Nephron (organoid): Measurements from ENCODE around the gene GNAZ.
A peak's percentile ranks its signal among the peaks of the same experiment; 100 is the strongest.

Experiments used
- H3K27ac Mint-ChIP-seq, 3 experiments: 2 replicates each; pipeline ENCODE4 v1.8.0; 2020; ENCODE audit warnings: mixed read lengths in 3 of 3, mild to moderate bottlenecking in 2 of 3, moderate library complexity in 1 of 3
- H3K27me3 Mint-ChIP-seq: 2 replicates; pipeline ENCODE4 v1.8.0; 2021; ENCODE audit warnings: low read depth, mild to moderate bottlenecking, moderate library complexity, mixed read lengths
- H3K36me3 Mint-ChIP-seq: 2 replicates; pipeline ENCODE4 v1.8.0; 2020; ENCODE audit warnings: low read depth, mixed read lengths
- H3K4me1 Mint-ChIP-seq: 2 replicates; pipeline ENCODE4 v1.8.0; 2020; ENCODE audit warnings: mixed read lengths
- H3K4me3 Mint-ChIP-seq, 3 experiments: 2 replicates each; pipeline ENCODE4 v1.8.0; 2020; ENCODE audit warnings: mild to moderate bottlenecking in 3 of 3, mixed read lengths in 3 of 3, moderate library complexity in 2 of 3
- H3K9me3 Mint-ChIP-seq: 2 replicates; pipeline ENCODE4 v1.8.0; 2020; ENCODE audit warnings: mixed read lengths
- TF ChIP-seq, protein P1 (sequence below), 3 experiments: fragments of 200-600 bp; sonication (generic); IDR thresholded peaks; one replicate each; pipeline ENCODE4 v1.5.0; 2021; ENCODE audit warnings: antibody characterized with exemption in 3 of 3; ENCODE audit not compliant: unreplicated experiment in 3 of 3

The GNAZ gene

DNA sequence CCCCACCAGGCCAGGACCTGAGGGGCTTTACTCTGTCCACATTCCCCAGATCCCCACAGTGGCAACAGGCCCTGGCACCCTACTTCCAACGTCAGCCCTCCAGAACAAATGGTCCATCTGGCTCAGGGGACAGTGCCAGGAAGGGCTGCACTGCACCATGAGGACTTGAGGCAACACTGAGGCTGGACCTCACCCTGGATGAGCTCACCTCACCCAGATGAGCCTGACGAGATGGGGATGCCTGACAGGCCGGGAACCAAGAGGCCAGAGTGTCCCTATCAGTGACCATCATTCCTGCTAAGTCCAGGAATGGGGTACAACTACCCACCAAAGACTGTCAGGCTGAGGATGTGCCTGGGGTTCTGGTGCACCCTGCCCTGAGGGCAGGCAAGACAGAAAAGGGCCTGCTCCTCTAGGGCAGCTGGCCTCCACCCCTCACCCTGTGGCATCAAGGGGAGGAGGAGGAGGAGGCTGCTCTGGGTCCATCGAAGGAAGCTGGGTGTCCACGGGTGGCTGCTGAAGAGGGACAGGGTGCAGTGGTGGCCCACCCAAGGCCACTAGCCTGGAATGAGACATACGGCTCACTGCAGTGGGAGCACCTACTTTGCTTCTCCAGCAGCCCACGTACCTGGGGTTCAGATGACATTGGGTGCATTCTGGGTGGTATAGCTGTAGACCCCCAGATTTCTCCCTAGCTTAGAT, 56.9 kb downstream of the GNAZ start:
- Mint-ChIP-seq H3K4me1 (peaks cover 7% of the 10 kb centered on the region), H3K4me3 (no peak overlapping the region), H3K9me3 (no peaks in the 10 kb centered on the region), H3K27ac (no peak overlapping the region), H3K27me3 (peaks cover 10% of the 10 kb centered on the region), H3K36me3 (no peaks in the 10 kb centered on the region)
- TF ChIP-seq, protein P1, sequence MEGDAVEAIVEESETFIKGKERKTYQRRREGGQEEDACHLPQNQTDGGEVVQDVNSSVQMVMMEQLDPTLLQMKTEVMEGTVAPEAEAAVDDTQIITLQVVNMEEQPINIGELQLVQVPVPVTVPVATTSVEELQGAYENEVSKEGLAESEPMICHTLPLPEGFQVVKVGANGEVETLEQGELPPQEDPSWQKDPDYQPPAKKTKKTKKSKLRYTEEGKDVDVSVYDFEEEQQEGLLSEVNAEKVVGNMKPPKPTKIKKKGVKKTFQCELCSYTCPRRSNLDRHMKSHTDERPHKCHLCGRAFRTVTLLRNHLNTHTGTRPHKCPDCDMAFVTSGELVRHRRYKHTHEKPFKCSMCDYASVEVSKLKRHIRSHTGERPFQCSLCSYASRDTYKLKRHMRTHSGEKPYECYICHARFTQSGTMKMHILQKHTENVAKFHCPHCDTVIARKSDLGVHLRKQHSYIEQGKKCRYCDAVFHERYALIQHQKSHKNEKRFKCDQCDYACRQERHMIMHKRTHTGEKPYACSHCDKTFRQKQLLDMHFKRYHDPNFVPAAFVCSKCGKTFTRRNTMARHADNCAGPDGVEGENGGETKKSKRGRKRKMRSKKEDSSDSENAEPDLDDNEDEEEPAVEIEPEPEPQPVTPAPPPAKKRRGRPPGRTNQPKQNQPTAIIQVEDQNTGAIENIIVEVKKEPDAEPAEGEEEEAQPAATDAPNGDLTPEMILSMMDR (IDR thresholded peaks at IDR 0.05; ENCODE audit: unreplicated experiment in 3 of 3): no peak

DNA sequence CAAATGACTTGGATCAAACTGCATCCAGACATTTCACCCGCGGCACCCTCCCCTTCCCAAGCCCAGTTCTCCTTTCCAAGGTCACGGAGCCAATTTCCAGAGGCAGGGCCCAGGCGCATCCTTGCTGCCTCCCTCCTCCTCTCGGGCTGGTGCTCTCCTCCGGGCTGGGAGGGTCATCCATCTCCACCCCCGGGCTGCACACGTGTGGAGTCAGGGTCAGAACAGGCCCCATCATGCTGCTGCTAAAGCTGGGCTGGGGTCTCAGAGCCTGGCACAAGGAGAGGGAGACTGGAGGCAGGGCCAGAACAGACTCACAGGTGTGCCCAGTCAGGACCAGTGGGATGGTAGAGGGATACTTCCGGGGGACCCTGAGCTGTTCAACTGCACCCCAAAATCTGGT, 57.5 kb downstream of the GNAZ start:
- H3K27me3 Mint-ChIP-seq: peaks cover 10% of the 10 kb centered on the region
- no peak overlapping the region for H3K4me3 Mint-ChIP-seq
- TF ChIP-seq, protein P1 (IDR thresholded peaks at IDR 0.05; ENCODE audit: unreplicated experiment in 3 of 3): no peak
- H3K4me1 Mint-ChIP-seq: peaks cover 7% of the 10 kb centered on the region
- no peaks in the 10 kb centered on the region for H3K36me3 Mint-ChIP-seq
- H3K27ac Mint-ChIP-seq: no peak overlapping the region
- no peaks in the 10 kb centered on the region for H3K9me3 Mint-ChIP-seq

GRCh38 chr22:23128269-23129108, 58.2 kb downstream of the GNAZ start:
- peak overlapping the region in 2 of 3 experiments; percentile 15 to 54 for H3K27ac Mint-ChIP-seq
- peak overlapping the region in 1 of 3 experiments; percentile 11 for H3K4me3 Mint-ChIP-seq
- H3K36me3 Mint-ChIP-seq: no peaks in the 10 kb centered on the region
- H3K4me1 Mint-ChIP-seq: peaks cover 7% of the 10 kb centered on the region
- TF ChIP-seq, protein P1 (IDR thresholded peaks at IDR 0.05; ENCODE audit: unreplicated experiment in 3 of 3): peak; percentile 78 to 86 (median 84)
- no peaks in the 10 kb centered on the region for H3K9me3 Mint-ChIP-seq
- H3K27me3 Mint-ChIP-seq: peaks cover 10% of the 10 kb centered on the region

- H3K27me3 Mint-ChIP-seq: peaks cover 10% of the 10 kb centered on the region
- peaks cover 7% of the 10 kb centered on the region for H3K4me1 Mint-ChIP-seq
- H3K27ac Mint-ChIP-seq: no peak overlapping the region
- TF ChIP-seq, protein P1 (IDR thresholded peaks at IDR 0.05; ENCODE audit: unreplicated experiment in 3 of 3): no peak
- no peak overlapping the region for H3K4me3 Mint-ChIP-seq
- H3K9me3 Mint-ChIP-seq: no peaks in the 10 kb centered on the region
- H3K36me3 Mint-ChIP-seq: no peaks in the 10 kb centered on the region
Measured at GRCh38 chr22:23129149-23129548, 58.8 kb downstream of the GNAZ start.

DNA sequence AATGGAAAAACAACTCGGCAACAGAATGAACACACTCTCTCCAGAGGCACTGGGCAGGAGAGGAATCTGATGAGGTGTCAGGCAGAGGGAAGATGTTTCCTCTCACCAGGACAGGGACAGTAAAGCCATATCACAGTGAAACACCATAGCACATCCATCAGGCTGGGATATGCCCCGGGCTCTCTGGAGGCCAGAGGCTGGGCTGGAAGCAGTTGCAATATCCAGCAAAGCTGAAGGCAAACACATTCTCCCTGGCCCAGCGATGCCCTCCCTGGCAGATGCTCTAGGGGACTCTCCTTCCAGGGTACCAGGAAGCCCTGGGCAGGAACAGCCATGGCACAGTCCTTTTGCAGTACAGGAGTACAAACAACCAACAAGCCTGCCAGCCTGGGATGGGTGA, 60.4 kb downstream of the GNAZ start:
- Mint-ChIP-seq H3K4me1 (peaks cover 7% of the 10 kb centered on the region), H3K4me3 (no peak overlapping the region), H3K9me3 (no peaks in the 10 kb centered on the region), H3K27me3 (peaks cover 10% of the 10 kb centered on the region), H3K27ac (no peak overlapping the region), H3K36me3 (no peaks in the 10 kb centered on the region)
- TF ChIP-seq, protein P1 (IDR thresholded peaks at IDR 0.05; ENCODE audit: unreplicated experiment in 3 of 3): no peak
